GM12874 (cell line): ENCODE measurements around the gene ACYP1.

ENCODE experiments used
- CTCF ChIP-seq: IDR thresholded peaks from 2 replicates; pipeline ENCODE4 v1.5.1; 2011; ENCODE audit warnings: low read depth, mild to moderate bottlenecking, control low read depth, low read length, moderate library complexity; ENCODE audit not compliant: insufficient read depth

ACYP1 gene

GRCh38 chr14:75003250-75004027 is 60.4 kb downstream of the ACYP1 start:
- no peak for TF ChIP-seq CTCF
